ENCODE results near the gene ABCC11.
"Not testable (repeated sequence)": the region's sequence is repeated elsewhere in the genome, so short reads cannot be mapped to it uniquely, and the experiment has no call there.

The ABCC11 gene

GRCh38 chr16:48250520-48251278 is 3.4 kb upstream of the ABCC11 start:
- no peak for DNase-seq (ENCODE audit: low read depth, low spot score)

- no peak for DNase-seq (ENCODE audit: low read depth, low spot score)
Observed at GRCh38 chr16:48246066-48246465, 1.3 kb downstream of the ABCC11 start.

GRCh38 chr16:48244863-48245195 is 2.5 kb downstream of the ABCC11 start:
- no peak for DNase-seq (ENCODE audit: low read depth, low spot score)

- DNase-seq (ENCODE audit: low read depth, low spot score), result peak; percentile 65
Observed at GRCh38 chr16:48244080-48244862, 3.1 kb downstream of the ABCC11 start, which contains the start of gene LONP2. Gene LONP2 (plus strand): TSS chr16:48244300. CDS start chr16:48244389, 89 bp downstream.

- DNase-seq (ENCODE audit: low read depth, low spot score), result not testable (repeated sequence)
Observed at GRCh38 chr16:48240147-48240546, 7.2 kb downstream of the ABCC11 start.

- no peak for DNase-seq (ENCODE audit: low read depth, low spot score)
Observed at GRCh38 chr16:48236286-48236685, 11.1 kb downstream of the ABCC11 start.

GRCh38 chr16:48235556-48236136 is 11.7 kb downstream of the ABCC11 start:
- DNase-seq (ENCODE audit: low read depth, low spot score), result no peak

GRCh38 chr16:48235058-48235555 is 12.2 kb downstream of the ABCC11 start:
- DNase-seq (ENCODE audit: low read depth, low spot score), result no peak

GRCh38 chr16:48234630-48235029 is 12.7 kb downstream of the ABCC11 start:
- DNase-seq (ENCODE audit: low read depth, low spot score), result no peak

GRCh38 chr16:48232493-48233040 is 14.8 kb downstream of the ABCC11 start:
- no peak for DNase-seq (ENCODE audit: low read depth, low spot score)

GRCh38 chr16:48231727-48232492 is 15.4 kb downstream of the ABCC11 start:
- DNase-seq (ENCODE audit: low read depth, low spot score), result no peak

- no peak for DNase-seq (ENCODE audit: low read depth, low spot score)
Observed at GRCh38 chr16:48225456-48225855, 21.9 kb downstream of the ABCC11 start.

GRCh38 chr16:48223490-48223889 is 23.8 kb downstream of the ABCC11 start:
- DNase-seq (ENCODE audit: low read depth, low spot score), result no peak

- DNase-seq (ENCODE audit: low read depth, low spot score), result no peak
Observed at GRCh38 chr16:48220891-48221290, 26.4 kb downstream of the ABCC11 start.

- no peak for DNase-seq (ENCODE audit: low read depth, low spot score)
Observed at GRCh38 chr16:48218473-48218872, 28.9 kb downstream of the ABCC11 start.

- DNase-seq (ENCODE audit: low read depth, low spot score), result no peak
Observed at GRCh38 chr16:48217708-48218107, 29.6 kb downstream of the ABCC11 start.

- no peak for DNase-seq (ENCODE audit: low read depth, low spot score)
Observed at GRCh38 chr16:48215738-48216137, 31.6 kb downstream of the ABCC11 start.

GRCh38 chr16:48212033-48212432 is 35.3 kb downstream of the ABCC11 start:
- no peak for DNase-seq (ENCODE audit: low read depth, low spot score)

- no peak for DNase-seq (ENCODE audit: low read depth, low spot score)
Observed at GRCh38 chr16:48210747-48211146, 36.6 kb downstream of the ABCC11 start.

GRCh38 chr16:48206594-48207242 is 40.6 kb downstream of the ABCC11 start:
- DNase-seq (ENCODE audit: low read depth, low spot score), result no peak

- no peak for DNase-seq (ENCODE audit: low read depth, low spot score)
Observed at GRCh38 chr16:48204825-48205151, 42.6 kb downstream of the ABCC11 start.

Measured in brain pericyte (primary cell).